ENCODE measurements around the gene ANO6.

DNA sequence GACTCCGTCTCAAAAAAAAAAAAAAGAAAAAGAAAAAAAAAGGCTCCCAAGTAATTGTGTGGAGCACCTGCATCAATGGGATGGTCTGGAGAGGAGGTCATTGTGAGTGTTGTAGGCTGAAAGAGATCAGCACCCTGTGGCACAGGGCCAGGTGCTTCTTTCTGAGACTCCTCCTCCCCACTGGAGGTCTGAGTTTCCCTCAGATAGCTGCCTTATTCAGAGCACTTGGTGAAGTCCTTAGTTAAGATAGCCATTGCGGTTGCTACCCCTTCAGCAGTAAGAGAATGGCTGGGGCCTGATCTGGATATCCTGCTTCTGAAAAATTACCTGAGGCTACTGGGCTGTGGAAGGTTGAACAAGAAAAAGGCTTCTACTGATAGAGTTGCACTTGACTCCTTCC, 69.8 kb downstream of the ANO6 start:
- TF ChIP-seq, protein P1, sequence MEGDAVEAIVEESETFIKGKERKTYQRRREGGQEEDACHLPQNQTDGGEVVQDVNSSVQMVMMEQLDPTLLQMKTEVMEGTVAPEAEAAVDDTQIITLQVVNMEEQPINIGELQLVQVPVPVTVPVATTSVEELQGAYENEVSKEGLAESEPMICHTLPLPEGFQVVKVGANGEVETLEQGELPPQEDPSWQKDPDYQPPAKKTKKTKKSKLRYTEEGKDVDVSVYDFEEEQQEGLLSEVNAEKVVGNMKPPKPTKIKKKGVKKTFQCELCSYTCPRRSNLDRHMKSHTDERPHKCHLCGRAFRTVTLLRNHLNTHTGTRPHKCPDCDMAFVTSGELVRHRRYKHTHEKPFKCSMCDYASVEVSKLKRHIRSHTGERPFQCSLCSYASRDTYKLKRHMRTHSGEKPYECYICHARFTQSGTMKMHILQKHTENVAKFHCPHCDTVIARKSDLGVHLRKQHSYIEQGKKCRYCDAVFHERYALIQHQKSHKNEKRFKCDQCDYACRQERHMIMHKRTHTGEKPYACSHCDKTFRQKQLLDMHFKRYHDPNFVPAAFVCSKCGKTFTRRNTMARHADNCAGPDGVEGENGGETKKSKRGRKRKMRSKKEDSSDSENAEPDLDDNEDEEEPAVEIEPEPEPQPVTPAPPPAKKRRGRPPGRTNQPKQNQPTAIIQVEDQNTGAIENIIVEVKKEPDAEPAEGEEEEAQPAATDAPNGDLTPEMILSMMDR (IDR thresholded peaks at IDR 0.05), result no peak
- TF ChIP-seq, protein P2, sequence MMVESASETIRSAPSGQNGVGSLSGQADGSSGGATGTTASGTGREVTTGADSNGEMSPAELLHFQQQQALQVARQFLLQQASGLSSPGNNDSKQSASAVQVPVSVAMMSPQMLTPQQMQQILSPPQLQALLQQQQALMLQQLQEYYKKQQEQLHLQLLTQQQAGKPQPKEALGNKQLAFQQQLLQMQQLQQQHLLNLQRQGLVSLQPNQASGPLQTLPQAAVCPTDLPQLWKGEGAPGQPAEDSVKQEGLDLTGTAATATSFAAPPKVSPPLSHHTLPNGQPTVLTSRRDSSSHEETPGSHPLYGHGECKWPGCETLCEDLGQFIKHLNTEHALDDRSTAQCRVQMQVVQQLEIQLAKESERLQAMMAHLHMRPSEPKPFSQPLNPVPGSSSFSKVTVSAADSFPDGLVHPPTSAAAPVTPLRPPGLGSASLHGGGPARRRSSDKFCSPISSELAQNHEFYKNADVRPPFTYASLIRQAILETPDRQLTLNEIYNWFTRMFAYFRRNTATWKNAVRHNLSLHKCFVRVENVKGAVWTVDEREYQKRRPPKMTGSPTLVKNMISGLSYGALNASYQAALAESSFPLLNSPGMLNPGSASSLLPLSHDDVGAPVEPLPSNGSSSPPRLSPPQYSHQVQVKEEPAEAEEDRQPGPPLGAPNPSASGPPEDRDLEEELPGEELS (CRISPR knock-in tag; IDR thresholded peaks at IDR 0.05), result no peak
- TF ChIP-seq OVOL2 (CRISPR knock-in tag; IDR thresholded peaks at IDR 0.05; ENCODE audit: borderline replicate concordance) (no peak), ZNF263 (CRISPR knock-in tag; IDR thresholded peaks at IDR 0.05; ENCODE audit: low read depth) (no peak), CREB1 (CRISPR knock-in tag; IDR thresholded peaks at IDR 0.05) (no peak)
- TF ChIP-seq, protein P3, sequence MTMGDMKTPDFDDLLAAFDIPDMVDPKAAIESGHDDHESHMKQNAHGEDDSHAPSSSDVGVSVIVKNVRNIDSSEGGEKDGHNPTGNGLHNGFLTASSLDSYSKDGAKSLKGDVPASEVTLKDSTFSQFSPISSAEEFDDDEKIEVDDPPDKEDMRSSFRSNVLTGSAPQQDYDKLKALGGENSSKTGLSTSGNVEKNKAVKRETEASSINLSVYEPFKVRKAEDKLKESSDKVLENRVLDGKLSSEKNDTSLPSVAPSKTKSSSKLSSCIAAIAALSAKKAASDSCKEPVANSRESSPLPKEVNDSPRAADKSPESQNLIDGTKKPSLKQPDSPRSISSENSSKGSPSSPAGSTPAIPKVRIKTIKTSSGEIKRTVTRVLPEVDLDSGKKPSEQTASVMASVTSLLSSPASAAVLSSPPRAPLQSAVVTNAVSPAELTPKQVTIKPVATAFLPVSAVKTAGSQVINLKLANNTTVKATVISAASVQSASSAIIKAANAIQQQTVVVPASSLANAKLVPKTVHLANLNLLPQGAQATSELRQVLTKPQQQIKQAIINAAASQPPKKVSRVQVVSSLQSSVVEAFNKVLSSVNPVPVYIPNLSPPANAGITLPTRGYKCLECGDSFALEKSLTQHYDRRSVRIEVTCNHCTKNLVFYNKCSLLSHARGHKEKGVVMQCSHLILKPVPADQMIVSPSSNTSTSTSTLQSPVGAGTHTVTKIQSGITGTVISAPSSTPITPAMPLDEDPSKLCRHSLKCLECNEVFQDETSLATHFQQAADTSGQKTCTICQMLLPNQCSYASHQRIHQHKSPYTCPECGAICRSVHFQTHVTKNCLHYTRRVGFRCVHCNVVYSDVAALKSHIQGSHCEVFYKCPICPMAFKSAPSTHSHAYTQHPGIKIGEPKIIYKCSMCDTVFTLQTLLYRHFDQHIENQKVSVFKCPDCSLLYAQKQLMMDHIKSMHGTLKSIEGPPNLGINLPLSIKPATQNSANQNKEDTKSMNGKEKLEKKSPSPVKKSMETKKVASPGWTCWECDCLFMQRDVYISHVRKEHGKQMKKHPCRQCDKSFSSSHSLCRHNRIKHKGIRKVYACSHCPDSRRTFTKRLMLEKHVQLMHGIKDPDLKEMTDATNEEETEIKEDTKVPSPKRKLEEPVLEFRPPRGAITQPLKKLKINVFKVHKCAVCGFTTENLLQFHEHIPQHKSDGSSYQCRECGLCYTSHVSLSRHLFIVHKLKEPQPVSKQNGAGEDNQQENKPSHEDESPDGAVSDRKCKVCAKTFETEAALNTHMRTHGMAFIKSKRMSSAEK (CRISPR knock-in tag; IDR thresholded peaks at IDR 0.05; ENCODE audit: borderline replicate concordance), result no peak
- TF ChIP-seq, protein P4, sequence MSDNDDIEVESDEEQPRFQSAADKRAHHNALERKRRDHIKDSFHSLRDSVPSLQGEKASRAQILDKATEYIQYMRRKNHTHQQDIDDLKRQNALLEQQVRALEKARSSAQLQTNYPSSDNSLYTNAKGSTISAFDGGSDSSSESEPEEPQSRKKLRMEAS (CRISPR knock-in tag; IDR thresholded peaks at IDR 0.05), result no peak
- TF ChIP-seq, protein P5, sequence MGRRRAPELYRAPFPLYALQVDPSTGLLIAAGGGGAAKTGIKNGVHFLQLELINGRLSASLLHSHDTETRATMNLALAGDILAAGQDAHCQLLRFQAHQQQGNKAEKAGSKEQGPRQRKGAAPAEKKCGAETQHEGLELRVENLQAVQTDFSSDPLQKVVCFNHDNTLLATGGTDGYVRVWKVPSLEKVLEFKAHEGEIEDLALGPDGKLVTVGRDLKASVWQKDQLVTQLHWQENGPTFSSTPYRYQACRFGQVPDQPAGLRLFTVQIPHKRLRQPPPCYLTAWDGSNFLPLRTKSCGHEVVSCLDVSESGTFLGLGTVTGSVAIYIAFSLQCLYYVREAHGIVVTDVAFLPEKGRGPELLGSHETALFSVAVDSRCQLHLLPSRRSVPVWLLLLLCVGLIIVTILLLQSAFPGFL (CRISPR knock-in tag; IDR thresholded peaks at IDR 0.05; ENCODE audit: borderline replicate concordance), result no peak

Measured in WTC11 (cell line).